GM18519 (cell line): ENCODE results near the gene TLE2.
"Not testable (repeated sequence)": the region's sequence is repeated elsewhere in the genome, so short reads cannot be mapped to it uniquely, and the experiment has no call there.

ENCODE experiments used
- ATAC-seq: cut with Tn5 transposase; IDR thresholded peaks from one replicate; pipeline ENCODE4 v1.9.1; 2021; ENCODE audit warnings: mild to moderate bottlenecking, moderate library complexity; ENCODE audit not compliant: unreplicated experiment, low FRiP score

TLE2 gene

GRCh38 chr19:3015126-3016057, 13.7 kb downstream of the TLE2 start:
- ATAC-seq, result no peak

DNA sequence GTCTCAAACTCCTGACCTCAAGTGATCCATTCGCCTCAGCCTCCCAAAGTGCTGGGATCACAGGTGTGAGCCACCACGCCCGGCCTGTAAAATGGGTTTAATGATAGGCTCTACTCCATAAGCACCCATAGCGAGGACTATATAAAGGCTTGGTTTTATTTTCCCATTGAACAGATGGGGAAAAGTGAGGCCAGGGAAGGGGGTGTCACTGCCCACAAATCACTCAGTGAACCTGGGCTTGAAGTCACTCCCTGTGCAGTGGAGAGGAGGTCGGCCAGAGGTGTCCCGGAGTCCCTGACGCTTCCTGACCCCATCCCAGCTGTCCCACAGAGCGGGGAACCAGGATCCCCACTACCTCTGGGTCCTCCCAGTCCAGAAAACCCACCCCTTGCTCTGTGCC, 14.9 kb downstream of the TLE2 start:
- ATAC-seq, result no peak

- no peak for ATAC-seq
Observed at GRCh38 chr19:3013263-3013725, 15.8 kb downstream of the TLE2 start.

DNA sequence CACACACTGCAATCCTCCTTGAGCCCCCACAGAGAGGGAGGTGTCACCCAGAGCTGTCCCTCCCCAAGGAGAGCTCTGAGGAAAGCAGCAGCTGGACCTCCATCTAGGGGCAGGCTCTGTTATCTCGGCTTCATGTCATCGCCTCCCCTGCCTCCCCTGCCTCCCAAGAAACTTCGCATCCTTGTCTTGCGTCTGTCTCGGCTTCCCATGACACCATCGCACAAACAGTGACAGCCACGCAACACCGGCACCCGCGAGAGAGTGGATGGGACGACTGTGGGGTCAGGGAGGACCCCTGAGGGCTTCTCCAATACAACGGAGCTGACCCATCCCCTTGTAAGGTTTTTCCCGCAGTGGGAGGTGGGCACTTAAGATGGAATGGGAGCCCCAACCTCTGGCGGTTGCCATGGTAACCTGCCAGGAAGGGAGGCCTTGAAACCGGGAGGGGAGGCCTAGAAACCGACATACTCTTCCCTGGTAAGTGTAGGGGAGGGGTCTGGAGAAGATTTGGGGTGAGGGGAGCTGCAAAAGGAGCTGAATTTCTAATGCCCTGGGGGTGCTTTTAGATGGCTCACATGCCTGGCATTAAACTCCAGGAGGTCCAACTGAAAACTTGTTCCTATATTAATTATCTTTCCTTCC, 16.3 kb downstream of the TLE2 start:
- ATAC-seq, result no peak

DNA sequence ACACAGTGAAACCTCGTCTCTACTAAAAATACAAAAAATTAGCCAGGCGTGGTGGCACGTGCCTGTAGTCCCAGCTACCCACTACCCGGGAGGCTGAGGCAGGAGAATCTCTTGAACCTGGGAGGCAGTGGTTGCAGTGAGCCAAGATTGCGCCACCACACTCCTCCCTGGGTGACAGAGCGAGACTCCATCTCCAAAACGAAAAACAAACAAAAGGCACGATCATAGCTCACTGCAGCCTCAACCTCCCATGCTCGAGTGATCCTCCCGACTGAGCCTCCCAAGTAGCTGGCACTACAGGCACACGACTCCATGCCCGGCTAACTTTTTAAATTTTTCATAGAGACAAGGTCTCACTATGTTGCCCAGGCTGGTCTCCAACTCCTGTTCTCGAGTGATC, 17.0 kb downstream of the TLE2 start:
- not testable (repeated sequence) for ATAC-seq

GRCh38 chr19:3010871-3011270, 18.2 kb downstream of the TLE2 start:
- ATAC-seq, result no peak

- no peak for ATAC-seq
Observed at GRCh38 chr19:3008994-3009393, 20.1 kb downstream of the TLE2 start.

DNA sequence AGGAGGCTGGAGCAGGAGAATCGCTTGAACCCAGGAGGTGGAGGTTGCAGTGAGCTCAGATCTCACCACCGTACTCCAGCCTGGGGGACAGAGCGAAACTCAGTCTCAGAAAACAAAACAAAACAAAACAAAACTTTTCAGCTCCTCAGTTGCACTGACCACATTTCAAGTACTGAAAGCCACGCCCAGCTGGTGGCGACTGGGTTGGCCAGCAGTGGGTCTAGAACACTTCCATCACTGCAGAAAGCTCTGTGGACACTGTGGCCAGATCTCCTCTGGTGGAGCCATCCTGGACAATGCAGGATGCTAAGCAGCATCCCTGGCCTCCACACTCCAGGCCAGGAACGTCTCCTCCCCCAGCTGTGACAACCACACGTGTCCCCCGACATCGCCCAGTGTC, 21.1 kb downstream of the TLE2 start:
- ATAC-seq, result no peak

- ATAC-seq, result no peak
Observed at GRCh38 chr19:3006075-3006767, 22.9 kb downstream of the TLE2 start.

GRCh38 chr19:3005345-3005744, 23.7 kb downstream of the TLE2 start:
- no peak for ATAC-seq

DNA sequence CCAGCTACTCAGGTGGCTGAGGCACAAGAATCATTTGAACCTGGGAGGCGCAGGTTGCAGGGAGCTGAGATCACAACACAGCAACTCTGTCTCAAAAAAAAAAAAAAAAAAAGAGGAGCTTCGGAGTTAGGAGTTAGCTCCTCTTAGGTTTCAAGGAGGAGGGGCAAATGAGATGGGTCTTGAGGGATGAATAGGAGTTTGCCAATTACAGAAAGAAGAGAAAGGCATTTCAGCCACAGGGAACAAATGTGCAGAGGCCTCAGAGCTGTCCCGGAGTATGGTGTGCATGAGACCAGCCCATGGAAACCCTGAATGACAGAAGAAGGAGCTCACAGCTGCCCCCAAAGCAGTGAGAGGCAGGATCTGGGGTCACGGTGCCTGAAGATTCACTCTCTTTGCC, 24.6 kb downstream of the TLE2 start:
- ATAC-seq, result no peak

DNA sequence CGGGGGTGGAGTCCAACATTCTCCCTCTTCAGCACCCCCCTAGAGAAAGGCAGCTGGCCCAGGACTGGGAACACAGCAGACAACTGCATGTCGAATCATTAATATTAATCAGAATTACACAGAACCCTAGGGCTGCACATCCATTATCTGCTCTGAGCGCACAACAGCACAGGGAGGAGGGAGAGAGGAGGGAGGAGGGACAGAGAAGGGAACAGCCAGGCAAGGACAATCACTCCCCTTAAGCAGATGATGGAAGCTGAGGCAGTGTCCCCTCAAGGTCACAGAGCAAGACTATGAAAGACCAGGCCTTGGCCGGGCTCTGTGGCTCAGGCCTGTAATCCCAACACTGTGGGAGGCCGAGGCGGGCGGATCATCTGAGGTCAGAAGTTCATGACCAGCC, 26.0 kb downstream of the TLE2 start:
- no peak for ATAC-seq

GRCh38 chr19:3001235-3001800, 27.8 kb downstream of the TLE2 start:
- no peak for ATAC-seq

- ATAC-seq, result no peak
Observed at GRCh38 chr19:2998642-2999041, 30.4 kb downstream of the TLE2 start.

- ATAC-seq, result no peak
Observed at GRCh38 chr19:2997720-2998119, 31.4 kb downstream of the TLE2 start.

- no peak for ATAC-seq
Observed at GRCh38 chr19:2994588-2995131, 34.4 kb downstream of the TLE2 start.

- ATAC-seq, result no peak
Observed at GRCh38 chr19:2993579-2993978, 35.5 kb downstream of the TLE2 start.

DNA sequence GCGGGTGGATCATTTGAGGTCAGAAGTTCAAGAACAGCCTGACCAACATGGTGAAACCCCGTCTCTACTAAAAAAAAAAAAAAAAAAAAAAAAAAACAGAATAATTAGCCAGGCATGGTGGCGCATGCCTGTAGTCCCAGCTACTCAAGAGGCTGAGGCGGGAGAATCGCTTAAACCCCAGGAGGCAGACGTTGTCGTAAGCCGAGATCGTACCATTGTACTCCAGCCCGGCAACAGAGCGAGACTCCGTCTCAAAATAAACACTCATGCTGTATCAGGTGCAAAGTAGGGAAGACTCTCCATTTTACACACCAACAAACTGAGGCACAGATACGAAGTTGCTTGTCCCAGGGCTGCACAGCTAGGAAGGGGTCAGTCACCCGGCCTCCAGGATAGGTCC, 36.1 kb downstream of the TLE2 start:
- no peak for ATAC-seq

GRCh38 chr19:2992333-2992732, 36.7 kb downstream of the TLE2 start:
- ATAC-seq, result not testable (repeated sequence)

DNA sequence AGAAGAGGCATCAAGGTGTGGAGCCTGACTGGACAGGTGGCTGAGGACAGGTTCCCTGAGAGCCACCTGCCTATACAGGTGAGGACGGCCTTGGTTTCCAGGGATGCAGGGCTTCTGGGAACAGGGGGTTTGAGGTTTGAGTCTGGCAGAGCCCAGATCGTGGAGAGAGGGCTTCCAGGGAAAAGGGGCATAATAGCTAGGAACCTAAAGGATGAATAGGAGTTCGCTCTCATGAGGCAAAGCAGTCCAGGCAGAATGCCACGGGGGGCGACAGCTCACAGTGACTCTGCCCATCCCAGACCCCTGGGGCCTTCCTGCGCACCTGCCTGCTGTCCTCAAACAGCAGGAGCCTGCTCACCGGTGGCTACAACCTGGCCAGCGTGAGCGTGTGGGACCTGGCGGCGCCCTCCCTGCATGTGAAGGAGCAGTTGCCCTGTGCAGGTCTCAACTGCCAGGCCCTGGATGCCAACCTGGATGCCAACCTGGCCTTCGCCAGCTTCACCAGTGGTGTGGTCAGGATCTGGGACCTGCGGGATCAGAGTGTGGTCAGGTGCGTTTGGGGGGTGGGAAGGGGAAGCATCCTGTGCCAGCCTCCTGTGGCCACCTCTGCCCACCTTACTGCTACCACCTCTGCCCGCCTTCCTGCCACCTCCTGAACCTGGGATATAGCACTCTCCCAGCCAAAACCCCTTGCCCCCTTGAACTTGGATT, 39.7 kb downstream of the TLE2 start:
- ATAC-seq, result no peak
